ENCODE data around the gene SLC43A3. TPM values are rescaled to one million over a fixed set of nuclear protein-coding genes. Genes with fewer than 3 reads are reported as not detected.

SLC43A3 gene
- total and polyA plus RNA-seq, 9 of the 15 experiments (the other 6 are each of a cell fraction or from before 2014, with no cell fraction given) = 63.7 to 281 (median 139) TPM

DNA sequence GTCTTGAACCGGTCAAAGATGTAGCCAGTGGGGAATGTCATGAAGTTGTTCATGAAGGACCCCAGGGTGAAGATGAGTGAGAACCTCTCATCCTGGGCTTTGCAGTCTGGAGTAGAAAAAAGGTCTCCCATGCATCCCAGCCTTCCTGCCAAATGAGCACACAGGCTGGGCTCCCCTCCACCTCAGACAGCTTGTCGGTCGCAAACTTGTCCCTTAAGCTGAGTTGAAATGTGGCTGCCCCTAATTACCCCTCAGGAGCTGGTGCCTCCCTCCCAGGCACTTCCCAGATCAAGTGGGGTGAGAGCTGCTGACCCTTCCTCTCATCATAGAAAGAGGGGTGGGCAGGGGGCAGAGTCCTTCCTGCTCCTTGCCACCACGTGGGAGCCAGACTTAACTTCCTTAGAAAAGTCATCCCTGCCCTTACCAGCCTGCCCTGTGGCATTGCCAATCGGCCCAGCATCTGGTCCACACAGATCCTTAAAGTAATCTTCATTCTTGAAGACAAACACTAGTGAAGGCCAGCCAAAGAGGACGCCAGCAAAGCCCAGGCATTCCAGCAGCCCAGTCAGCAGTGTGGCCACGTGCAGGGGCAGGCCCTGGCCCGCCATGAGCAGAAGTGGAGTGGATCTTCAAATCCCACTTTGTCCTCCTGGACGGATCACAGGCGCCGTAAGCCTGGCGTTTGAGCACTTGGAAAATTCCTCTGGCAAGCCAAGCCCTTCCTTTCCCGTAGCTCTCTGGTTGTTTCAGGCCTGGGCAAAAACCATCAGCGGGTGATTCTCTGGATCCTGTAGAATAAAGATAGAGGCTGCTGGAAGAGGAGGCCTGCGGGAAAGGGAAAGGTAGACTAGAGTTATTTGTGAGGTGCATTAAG, 1.1 kb downstream of the SLC43A3 start (continued):
- TF ChIP-seq HDGF (IDR thresholded peaks at IDR 0.05) (no peak), ZC3H8 (IDR thresholded peaks at IDR 0.05) (no peak), PTBP1 (IDR thresholded peaks at IDR 0.05; ENCODE audit: low read depth, low read length) (no peak), POLR2A (conservative IDR thresholded peaks at IDR 0.05) (0 out of 2 replicates have a peak, but pooled peaks have one; percentile 15), RBM15 (IDR thresholded peaks at IDR 0.05; ENCODE audit: insufficient read depth, low read length) (no peak), ZNF23 (CRISPR knock-in tag; IDR thresholded peaks at IDR 0.05) (no peak), MECOM (CRISPR knock-in tag; IDR thresholded peaks at IDR 0.05) (0 out of 2 replicates have a peak, but pooled peaks have one; percentile 36), SREBF1 (IDR thresholded peaks at IDR 0.05; ENCODE audit: borderline replicate concordance, low read depth, low read length) (no peak), HMG20A (CRISPR knock-in tag; conservative IDR thresholded peaks at IDR 0.05) (no peak), MYNN (IDR thresholded peaks at IDR 0.05) (no peak), MYNN (CRISPR knock-in tag; IDR thresholded peaks at IDR 0.05) (no peak), RNF2 (IDR thresholded peaks at IDR 0.05) (no peak), TRIM24 (IDR thresholded peaks at IDR 0.05) (no peak), RAD21 (CRISPR knock-in tag; conservative IDR thresholded peaks at IDR 0.05 in 1 of 2, IDR thresholded peaks at IDR 0.05 in 1 of 2) (no peak), JUNB (CRISPR knock-in tag; conservative IDR thresholded peaks at IDR 0.05) (no peak), BRCA1 (IDR thresholded peaks at IDR 0.05) (no peak), BRCA1 (CRISPR knock-in tag; IDR thresholded peaks at IDR 0.05) (0 out of 2 replicates have a peak, but pooled peaks have one; percentile 48)
- TF ChIP-seq, protein P1, sequence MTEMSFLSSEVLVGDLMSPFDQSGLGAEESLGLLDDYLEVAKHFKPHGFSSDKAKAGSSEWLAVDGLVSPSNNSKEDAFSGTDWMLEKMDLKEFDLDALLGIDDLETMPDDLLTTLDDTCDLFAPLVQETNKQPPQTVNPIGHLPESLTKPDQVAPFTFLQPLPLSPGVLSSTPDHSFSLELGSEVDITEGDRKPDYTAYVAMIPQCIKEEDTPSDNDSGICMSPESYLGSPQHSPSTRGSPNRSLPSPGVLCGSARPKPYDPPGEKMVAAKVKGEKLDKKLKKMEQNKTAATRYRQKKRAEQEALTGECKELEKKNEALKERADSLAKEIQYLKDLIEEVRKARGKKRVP (CRISPR knock-in tag; IDR thresholded peaks at IDR 0.05) = no peak
- TF ChIP-seq, protein P2, sequence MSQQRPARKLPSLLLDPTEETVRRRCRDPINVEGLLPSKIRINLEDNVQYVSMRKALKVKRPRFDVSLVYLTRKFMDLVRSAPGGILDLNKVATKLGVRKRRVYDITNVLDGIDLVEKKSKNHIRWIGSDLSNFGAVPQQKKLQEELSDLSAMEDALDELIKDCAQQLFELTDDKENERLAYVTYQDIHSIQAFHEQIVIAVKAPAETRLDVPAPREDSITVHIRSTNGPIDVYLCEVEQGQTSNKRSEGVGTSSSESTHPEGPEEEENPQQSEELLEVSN (IDR thresholded peaks at IDR 0.05; ENCODE audit: borderline replicate concordance in 1 of 2, extremely low read depth in 1 of 2, insufficient read depth in 1 of 2, insufficient read length in 1 of 2, low read depth in 1 of 2, low read length in 1 of 2, poor library complexity in 1 of 2, severe bottlenecking in 1 of 2) = peak; percentile 69 to 76
- TF ChIP-seq, protein P3, sequence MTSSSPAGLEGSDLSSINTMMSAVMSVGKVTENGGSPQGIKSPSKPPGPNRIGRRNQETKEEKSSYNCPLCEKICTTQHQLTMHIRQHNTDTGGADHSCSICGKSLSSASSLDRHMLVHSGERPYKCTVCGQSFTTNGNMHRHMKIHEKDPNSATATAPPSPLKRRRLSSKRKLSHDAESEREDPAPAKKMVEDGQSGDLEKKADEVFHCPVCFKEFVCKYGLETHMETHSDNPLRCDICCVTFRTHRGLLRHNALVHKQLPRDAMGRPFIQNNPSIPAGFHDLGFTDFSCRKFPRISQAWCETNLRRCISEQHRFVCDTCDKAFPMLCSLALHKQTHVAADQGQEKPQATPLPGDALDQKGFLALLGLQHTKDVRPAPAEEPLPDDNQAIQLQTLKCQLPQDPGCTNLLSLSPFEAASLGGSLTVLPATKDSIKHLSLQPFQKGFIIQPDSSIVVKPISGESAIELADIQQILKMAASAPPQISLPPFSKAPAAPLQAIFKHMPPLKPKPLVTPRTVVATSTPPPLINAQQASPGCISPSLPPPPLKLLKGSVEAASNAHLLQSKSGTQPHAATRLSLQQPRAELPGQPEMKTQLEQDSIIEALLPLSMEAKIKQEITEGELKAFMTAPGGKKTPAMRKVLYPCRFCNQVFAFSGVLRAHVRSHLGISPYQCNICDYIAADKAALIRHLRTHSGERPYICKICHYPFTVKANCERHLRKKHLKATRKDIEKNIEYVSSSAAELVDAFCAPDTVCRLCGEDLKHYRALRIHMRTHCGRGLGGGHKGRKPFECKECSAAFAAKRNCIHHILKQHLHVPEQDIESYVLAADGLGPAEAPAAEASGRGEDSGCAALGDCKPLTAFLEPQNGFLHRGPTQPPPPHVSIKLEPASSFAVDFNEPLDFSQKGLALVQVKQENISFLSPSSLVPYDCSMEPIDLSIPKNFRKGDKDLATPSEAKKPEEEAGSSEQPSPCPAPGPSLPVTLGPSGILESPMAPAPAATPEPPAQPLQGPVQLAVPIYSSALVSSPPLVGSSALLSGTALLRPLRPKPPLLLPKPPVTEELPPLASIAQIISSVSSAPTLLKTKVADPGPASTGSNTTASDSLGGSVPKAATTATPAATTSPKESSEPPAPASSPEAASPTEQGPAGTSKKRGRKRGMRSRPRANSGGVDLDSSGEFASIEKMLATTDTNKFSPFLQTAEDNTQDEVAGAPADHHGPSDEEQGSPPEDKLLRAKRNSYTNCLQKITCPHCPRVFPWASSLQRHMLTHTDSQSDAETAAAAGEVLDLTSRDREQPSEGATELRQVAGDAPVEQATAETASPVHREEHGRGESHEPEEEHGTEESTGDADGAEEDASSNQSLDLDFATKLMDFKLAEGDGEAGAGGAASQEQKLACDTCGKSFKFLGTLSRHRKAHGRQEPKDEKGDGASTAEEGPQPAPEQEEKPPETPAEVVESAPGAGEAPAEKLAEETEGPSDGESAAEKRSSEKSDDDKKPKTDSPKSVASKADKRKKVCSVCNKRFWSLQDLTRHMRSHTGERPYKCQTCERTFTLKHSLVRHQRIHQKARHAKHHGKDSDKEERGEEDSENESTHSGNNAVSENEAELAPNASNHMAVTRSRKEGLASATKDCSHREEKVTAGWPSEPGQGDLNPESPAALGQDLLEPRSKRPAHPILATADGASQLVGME (CRISPR knock-in tag; IDR thresholded peaks at IDR 0.05) = no peak

Data from K562 (cell line).